ENCODE data around the gene BAIAP2.

DNA sequence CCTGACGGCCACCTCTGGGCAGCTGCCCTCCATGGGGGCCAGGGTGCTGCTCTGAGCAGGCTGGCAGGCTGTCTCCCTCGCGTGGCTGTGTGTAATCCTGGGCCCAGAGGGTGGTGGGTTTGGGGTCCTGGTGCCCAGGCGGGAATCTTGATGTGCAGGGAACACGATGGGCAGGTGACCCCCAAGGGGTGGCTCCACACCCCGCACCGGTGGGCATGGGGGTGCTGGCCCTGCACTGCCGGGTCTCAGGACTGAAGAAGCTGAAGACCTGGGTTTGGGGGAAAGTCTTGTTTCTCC is 34.7 kb upstream of the BAIAP2 start:
- no peak for TF ChIP-seq RAD21 (conservative IDR thresholded peaks at IDR 0.05)
- no peak for TF ChIP-seq EZH2 (IDR thresholded peaks at IDR 0.05; ENCODE audit: borderline replicate concordance, insufficient read depth, low read length, poor library complexity, severe bottlenecking)
- TF ChIP-seq, protein P1, sequence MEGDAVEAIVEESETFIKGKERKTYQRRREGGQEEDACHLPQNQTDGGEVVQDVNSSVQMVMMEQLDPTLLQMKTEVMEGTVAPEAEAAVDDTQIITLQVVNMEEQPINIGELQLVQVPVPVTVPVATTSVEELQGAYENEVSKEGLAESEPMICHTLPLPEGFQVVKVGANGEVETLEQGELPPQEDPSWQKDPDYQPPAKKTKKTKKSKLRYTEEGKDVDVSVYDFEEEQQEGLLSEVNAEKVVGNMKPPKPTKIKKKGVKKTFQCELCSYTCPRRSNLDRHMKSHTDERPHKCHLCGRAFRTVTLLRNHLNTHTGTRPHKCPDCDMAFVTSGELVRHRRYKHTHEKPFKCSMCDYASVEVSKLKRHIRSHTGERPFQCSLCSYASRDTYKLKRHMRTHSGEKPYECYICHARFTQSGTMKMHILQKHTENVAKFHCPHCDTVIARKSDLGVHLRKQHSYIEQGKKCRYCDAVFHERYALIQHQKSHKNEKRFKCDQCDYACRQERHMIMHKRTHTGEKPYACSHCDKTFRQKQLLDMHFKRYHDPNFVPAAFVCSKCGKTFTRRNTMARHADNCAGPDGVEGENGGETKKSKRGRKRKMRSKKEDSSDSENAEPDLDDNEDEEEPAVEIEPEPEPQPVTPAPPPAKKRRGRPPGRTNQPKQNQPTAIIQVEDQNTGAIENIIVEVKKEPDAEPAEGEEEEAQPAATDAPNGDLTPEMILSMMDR (IDR thresholded peaks at IDR 0.05; ENCODE audit: poor library complexity, severe bottlenecking): no peak
- TF ChIP-seq TAF1 (IDR thresholded peaks at IDR 0.05; ENCODE audit: low read depth): no peak
- no peak for TF ChIP-seq POLR2AphosphoS5 (IDR thresholded peaks at IDR 0.05)
- TF ChIP-seq, protein P2, sequence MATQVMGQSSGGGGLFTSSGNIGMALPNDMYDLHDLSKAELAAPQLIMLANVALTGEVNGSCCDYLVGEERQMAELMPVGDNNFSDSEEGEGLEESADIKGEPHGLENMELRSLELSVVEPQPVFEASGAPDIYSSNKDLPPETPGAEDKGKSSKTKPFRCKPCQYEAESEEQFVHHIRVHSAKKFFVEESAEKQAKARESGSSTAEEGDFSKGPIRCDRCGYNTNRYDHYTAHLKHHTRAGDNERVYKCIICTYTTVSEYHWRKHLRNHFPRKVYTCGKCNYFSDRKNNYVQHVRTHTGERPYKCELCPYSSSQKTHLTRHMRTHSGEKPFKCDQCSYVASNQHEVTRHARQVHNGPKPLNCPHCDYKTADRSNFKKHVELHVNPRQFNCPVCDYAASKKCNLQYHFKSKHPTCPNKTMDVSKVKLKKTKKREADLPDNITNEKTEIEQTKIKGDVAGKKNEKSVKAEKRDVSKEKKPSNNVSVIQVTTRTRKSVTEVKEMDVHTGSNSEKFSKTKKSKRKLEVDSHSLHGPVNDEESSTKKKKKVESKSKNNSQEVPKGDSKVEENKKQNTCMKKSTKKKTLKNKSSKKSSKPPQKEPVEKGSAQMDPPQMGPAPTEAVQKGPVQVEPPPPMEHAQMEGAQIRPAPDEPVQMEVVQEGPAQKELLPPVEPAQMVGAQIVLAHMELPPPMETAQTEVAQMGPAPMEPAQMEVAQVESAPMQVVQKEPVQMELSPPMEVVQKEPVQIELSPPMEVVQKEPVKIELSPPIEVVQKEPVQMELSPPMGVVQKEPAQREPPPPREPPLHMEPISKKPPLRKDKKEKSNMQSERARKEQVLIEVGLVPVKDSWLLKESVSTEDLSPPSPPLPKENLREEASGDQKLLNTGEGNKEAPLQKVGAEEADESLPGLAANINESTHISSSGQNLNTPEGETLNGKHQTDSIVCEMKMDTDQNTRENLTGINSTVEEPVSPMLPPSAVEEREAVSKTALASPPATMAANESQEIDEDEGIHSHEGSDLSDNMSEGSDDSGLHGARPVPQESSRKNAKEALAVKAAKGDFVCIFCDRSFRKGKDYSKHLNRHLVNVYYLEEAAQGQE (IDR thresholded peaks at IDR 0.05; ENCODE audit: borderline replicate concordance): no peak
